Amygdala (tissue), 56 donors: ENCODE results near the gene NPNT.
"Not testable (repeated sequence)": the region's sequence is repeated elsewhere in the genome, so short reads cannot be mapped to it uniquely, and the experiment has no call there.

Experiments
- DNase-seq, 56 donors: peaks; one replicate each; lab custom pipeline; 2025; lab: John Stamatoyannopoulos, UW

The NPNT gene, protein sequence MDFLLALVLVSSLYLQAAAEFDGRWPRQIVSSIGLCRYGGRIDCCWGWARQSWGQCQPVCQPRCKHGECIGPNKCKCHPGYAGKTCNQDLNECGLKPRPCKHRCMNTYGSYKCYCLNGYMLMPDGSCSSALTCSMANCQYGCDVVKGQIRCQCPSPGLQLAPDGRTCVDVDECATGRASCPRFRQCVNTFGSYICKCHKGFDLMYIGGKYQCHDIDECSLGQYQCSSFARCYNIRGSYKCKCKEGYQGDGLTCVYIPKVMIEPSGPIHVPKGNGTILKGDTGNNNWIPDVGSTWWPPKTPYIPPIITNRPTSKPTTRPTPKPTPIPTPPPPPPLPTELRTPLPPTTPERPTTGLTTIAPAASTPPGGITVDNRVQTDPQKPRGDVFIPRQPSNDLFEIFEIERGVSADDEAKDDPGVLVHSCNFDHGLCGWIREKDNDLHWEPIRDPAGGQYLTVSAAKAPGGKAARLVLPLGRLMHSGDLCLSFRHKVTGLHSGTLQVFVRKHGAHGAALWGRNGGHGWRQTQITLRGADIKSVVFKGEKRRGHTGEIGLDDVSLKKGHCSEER

GRCh38 chr4:105894660-105895582, at the start of gene NPNT:
TSS of gene NPNT (plus strand) at chr4:105895471. CDS start at chr4:105895653, 182 bp downstream.
- DNase-seq, result peak in 10 of 56 donors; percentile 1 to 30 (median 18)

DNA sequence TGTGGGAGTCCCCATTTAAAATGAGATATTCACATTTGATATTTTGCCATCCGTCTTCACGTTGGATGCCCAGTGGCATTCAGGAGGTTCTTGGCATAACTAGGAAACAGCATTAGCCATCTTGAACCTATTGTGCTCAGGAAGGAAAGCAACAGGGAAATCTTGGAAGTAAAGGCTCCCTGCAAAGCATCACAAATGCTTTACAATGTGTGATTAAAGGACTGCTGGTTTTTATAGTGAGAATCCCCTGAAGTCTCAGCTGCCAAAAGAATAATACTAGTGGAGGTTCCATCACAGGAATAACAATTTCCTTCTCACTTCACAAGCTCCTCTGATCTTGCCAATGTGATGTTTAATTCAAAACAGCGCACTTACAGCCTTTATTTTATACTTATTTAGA, 49.7 kb upstream of the NPNT start:
- DNase-seq, result no peak

DNA sequence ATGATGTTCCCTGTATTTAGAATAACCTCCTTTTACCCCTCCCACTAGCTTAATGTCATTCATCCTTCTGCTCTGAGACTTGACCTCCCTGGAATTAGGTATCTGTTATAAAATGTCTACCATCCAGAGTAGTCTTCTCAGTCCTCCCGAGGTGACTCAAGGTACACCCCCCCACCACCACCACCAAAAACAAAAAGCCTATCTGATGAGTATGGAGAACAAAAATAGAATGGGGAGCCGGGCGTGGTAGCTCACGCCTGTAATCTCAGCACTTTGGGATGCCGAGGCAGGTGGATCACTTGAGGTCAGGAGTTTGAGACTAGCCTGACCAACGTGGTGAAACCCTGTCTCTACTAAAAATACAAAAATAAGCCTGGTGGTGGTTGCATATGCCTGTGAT, 46.9 kb upstream of the NPNT start:
- DNase-seq, result not testable (repeated sequence)

DNA sequence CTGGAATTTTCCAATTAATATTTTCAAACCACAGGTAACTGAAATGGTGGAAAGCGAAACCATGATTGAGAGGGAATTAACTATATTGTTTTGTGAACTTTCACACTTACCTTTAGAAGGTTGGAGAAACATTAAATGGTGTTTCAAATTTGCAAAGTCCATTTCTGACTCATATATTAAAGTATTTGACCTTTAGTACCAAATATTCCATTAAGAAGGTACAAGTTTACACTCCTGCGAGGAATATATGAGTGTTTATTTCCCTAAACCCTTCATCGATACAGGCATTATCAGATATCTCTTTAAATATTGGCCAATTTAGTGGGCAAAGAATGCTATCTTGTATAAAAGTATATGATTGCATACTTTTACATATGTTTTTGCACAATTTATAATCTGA, 44.1 kb upstream of the NPNT start:
- DNase-seq, result no peak

DNA sequence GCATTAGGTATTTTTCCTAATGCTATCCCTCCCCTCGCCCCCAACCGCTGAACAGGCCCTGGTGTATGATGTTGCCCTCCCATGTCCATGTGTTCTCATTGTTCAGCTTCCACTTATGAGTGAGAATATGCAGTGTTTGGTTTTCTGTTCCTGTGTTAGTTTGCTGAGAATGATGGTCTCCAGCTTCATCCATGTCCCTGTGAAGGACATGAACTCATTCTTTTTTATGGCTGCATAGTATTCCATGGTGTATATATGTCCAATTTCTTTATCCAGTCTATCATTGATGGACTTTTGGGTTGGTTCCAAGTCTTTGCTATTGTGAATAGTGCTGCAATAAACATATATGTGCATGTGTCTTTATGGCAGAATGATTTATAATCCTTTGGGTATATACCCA, 43.0 kb upstream of the NPNT start:
- not testable (repeated sequence) for DNase-seq

DNA sequence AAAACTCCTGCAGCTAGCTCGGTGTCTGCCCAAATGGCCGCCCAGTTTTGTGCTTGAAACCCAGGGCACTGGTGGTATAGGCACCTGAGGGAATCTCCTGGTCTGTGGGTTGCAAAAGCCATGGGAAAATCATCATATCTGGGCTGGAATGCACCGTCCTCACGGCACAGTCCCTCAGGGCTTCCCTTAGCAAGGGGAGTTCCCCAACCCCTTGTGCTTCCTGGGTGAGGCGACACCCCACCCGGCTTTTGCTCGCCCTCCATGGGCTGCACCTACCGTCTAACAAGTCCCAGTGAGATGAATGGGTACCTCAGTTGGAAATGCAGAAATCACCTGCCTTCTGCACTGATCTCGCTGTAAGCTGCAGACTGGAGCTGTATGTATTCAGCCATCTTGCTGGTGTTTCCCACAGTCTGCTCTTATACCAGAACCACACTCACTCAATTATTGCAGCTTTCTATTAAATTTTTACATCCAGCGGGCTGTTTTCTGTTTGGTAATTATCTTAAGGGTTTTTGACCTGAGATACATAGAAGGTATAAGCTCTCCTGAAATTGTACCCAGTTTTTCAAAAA, 36.7 kb upstream of the NPNT start:
- no peak for DNase-seq

DNA sequence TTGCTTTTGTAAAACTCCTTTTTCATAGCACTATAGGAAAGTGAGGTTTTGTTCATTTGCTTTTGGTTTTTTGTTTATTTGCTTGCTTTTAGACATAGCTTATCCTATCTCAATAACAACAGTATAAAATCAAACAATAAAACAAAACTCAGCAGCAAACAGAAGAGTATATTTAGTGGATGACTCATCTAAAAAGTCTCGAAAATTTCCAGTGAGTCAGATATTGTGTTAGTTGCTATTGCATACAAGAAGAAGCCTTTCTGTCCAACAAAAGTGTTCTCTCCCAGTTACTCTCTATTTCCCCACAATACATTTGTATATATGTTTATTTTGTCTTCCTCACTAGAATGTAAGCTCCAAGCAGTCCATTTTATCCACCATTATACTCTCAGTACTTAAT, 36.0 kb upstream of the NPNT start:
- no peak for DNase-seq

DNA sequence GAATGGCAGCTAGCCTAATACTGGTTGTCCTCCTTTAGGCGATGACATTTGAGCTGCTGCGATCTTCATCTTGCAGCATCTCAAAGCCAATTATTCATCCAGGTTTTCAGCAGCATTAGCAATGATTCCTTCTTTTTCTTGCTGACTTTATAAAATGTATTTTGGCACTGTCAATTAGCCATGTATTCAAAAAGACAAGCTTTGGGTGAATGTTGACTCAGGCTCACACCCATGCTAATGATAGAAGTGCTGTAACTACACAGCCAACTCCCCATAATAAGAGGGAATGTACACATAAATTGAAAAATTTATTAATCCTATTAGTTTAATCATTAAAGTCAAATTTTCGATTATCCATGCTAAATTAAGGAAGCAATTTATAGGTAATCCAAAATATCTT, 24.3 kb upstream of the NPNT start:
- DNase-seq, result no peak

GRCh38 chr4:105871997-105872396, 23.3 kb upstream of the NPNT start:
- DNase-seq, result no peak

DNA sequence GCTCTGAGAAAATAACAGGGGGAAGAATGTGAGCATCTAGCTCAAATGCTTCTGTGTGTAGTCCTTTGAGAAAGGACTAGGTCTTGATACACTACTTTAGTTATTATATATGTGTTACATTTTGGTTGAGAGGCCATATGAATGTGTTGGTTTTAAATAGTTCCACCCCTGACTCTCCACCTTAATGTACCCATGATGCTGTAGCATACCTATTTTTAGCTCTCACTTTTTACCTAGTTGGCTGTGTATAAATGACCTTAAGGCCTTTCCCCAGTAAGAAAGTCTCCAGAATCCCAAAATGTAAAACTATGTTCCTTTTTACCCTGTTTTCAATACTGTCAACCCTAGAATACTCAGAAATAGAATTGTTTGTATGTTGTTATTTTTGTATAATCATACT, 20.0 kb upstream of the NPNT start:
- no peak for DNase-seq

DNA sequence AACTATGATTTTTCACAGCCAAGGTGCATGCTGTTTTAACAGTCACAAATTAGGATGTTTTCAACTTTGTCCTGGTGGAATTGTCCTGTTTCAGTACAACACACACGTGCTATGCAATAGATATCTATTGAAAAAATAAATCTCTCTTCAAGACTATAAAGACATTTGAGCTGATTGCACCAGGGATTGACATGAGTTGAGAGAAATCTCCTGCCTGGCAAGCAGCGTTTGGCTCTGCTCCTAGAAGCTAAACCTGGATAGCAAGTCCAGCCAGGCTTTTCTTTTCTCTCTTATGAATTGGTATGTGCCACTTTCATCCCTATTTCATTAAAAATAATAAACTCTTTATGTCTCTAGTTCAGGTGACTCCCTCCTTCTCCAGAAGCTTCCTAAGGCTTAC, 16.6 kb upstream of the NPNT start:
- no peak for DNase-seq

DNA sequence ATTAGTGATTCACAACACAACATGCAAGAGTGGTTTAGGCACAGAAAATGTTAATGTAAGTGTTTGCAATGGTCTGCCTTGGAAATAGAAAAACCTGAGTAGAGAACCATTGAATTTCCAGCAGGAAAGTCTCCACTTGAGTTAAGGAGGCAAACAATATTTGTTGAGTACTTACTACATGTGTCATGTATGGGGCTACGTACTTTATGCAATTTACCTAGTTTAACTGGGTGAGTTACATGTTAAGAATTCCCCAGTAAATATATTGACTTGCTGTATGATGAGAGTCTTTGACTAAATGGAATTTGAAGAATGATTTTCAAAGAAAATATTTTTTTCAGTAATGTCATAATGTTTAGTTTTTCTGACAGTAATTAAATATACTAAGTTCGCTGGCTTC, 7.8 kb upstream of the NPNT start:
- no peak for DNase-seq

- peak in 9 of 56 donors; percentile 2 to 30 (median 11) for DNase-seq
Observed at GRCh38 chr4:105895583-105896460, 551 bp downstream of the NPNT start.

DNA sequence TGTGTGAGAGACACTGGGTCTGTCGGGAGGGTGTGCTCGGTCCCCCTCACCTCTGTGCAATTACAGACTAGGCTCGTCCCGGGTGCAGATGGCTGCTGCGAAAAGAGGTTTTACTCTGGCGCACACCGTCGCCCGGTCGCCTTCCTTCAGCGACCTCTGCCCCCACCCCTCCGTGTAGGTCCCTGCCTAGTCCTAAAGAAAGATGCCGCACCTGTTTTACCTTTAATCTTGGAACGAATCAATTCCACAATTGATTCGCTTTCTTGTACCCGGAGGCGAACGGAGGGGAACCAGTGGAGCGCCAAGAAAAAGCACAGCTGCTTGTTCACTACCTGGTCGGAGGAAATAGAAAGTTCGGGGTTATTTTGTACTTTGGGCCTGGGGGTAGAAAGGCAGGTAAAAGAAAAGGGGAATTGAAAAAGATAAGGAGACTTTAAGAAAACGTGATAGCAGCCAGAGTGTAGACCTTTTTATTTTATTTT, 1.2 kb downstream of the NPNT start:
- no peak for DNase-seq

DNA sequence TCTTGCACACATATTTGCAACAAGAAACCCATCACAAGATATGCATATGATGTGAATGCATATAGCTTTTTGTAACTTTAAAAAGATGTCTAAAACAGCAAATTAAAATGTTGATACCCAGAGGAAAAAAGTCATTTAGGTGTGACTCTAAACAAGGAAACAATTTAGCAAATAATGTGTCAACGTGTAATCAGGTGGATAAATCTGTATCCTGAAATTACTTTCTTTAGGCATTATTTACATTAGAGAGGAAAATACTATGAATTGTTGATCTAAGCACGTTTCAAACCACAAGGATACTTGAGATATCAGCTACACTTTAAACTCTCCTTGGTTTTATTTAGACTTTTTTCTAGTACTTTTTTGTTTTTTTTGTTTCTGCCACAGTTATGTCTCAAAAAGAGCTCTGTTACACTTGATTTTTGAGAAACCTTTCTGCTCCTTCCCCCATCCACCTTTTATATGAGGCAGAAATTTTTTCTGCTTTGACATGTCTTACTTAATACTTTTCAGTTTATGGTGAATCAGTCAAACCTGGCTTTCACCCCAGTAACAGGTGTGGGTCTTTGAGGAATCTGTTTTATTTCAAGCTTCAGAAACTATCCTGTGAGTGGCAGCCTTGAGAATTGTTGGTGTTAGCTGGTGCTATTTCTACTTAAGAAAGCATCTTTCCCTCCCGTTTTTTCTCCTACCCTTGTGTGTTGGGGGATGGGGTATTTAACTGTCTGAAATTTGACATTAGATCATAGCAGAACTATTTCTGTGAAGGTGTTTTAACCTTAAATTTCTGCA, 1.9 kb downstream of the NPNT start:
- no peak for DNase-seq

DNA sequence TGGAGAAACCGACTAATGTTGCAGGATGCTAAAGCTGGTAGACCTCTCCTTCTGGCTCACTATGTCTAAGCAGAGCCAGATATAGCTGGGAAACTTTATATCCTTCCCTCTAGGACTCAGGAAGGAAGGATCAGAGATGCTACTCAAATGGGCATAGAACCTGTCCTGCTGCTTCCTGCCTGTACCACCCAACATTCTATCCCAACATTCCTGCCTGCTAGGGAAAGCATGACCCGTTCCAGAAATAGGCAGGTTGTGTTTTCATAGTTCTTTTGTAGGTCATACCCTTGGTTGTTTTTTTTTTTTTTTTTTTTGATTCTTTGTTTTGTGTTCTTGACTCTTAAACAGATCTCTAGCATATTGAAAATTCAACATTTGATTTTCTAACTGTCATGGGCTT, 5.3 kb downstream of the NPNT start:
- no peak for DNase-seq

- no peak for DNase-seq
Observed at GRCh38 chr4:105902550-105903262, 7.4 kb downstream of the NPNT start.

GRCh38 chr4:105909787-105910281, 14.6 kb downstream of the NPNT start:
- DNase-seq, result no peak
